HG02840 (cell line): ENCODE results near the gene CLEC1A.
"Not testable (repeated sequence)": the region's sequence is repeated elsewhere in the genome, so short reads cannot be mapped to it uniquely, and the experiment has no call there.

Source experiments
- ATAC-seq: cut with Tn5 transposase; IDR thresholded peaks from one replicate; pipeline ENCODE4 v1.9.1; 2021; ENCODE audit warnings: mild to moderate bottlenecking, moderate library complexity, moderate number of reproducible peaks; ENCODE audit not compliant: unreplicated experiment, low FRiP score

CLEC1A gene

DNA sequence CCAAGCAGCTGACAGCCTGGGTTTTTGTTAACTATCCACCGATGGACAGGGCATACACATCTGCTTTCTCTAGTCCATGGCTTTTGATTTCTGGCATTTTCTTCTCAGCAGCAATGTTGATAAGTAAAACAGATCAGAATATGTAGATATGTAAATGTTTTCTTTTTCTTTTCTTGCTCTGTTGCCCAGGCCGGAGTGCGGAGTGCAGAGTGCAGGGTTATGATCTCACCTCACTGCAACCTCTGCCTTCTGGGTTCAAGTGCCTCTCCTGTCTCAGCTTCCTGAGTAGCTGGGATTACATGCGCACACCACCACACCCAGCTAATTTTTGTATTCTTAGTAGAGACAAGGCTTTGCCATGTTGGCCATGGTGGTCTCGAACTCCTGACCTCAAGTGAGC is 40.4 kb downstream of the CLEC1A start:
- ATAC-seq = no peak

DNA sequence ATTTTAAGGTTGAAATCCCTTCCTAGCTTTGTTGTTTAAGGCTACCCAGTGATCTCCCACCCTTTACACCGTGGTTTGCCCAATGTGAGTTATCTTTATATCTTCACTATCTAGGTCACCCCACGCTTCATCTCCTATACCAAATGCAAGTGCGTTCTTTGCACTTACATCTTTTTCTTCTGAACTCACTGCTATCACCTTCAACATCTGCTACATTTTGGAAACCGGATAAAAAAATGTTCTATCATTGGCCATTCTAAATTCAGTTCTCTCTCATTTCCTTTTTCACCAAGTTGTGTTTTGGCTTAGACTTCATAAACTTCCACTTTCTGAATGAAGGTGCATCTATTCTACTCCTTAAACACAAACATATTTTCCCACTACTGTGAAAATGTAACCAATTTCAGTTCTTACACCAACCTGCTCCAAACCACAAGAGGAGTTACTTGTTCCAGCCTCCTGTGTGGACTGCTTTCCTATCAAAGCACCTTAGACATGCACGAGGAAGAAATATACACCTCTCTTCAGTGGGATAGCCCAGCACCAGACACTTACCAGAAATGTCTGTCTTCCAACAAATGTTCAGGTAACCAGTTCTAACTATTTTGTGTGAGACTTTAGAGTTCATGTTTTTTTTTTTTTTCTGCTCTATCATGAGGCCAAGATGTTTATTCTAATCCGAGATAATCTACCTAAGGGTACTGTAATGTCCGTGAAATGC is 46.4 kb downstream of the CLEC1A start:
- no peak for ATAC-seq

DNA sequence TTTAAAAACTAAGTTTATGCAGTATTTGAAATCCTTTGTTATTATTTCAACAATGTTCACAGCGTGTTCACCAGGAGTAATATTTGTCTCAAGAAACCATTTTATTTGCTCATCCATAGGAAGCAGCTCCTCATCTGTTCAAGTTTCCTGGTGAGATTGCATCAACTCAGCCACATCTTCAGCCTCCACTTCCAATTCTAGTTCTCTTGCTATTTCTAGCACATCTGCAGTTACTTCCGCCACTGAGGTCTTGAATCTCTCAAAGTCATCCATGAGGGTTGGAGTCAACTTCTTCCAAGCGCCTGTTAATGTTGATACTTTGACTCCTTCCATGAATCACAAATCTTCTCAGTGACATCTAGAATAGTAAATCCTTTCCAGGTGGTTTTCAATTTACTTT is 50.3 kb downstream of the CLEC1A start:
- ATAC-seq = no peak

DNA sequence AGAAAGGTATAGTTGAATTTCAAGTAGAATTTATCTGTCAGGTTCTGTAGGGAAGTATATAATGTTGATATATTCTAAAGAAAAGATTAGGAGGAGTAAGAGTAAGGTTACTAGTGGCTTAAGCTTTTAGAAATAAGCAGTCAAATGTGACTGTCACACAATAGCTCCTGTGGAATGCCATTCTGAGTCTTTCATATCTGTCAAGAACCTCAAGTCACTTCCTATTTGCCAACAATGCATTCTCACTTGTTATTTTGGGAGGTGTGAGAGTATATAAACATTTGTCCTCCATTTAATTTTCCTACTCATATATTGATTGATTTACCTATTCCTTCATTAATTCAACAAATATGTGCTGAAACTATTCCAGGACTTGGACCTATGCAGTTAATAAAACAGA is 56.6 kb downstream of the CLEC1A start:
- ATAC-seq = no peak

DNA sequence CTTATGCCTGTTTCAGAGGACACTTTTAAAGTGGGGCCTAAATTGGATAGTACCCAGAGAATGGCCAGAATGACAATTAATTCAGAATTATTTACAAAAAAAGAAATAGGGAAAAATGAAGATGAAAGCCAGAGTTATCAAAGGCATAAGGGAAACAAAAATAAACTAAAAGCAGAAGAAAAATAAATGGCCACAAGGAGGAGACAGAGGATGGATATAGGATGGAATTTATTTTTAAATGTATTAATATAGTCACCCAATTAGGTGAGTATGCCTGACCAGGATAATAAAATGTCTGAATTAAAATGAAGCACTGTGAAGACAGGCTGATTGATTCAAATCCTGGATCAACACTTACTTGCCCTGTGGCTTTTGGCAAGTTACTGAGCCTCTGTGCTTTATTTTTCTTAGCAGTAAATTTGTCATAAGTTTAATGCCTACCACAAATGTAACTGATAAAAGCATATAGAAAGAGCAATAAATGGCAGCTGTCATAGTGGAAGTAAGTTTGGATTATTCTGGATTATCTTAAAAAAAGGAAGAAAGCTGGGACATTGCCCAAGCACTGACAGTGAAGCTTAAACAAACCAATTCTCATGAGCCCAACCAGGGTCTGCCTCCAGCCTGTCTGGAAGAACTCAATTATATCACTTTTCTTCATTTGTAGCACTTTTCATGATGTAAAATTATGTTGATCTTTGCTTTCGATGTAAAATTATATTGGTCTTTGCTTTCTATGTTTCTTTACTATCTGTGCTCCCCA is 64.8 kb downstream of the CLEC1A start:
- no peak for ATAC-seq

DNA sequence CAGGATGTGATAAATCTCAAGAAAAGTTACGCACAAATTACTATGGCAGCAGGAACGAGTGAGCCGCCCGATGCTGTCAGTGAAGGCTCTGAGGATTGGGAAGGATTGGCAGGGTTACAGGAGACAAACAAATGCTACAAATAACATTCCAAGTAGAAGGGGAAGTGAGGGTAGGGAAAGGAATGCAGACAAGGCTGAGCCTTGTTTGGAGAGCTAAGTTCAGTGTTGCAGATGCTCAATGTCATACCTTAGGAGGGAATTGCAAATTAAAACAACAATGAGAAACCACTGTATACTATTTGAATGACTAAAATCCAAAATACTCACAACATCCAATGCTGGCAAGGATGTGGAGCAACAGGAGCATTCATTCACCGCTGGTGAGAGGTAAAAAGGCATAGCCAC is 67.0 kb downstream of the CLEC1A start:
- ATAC-seq = no peak

DNA sequence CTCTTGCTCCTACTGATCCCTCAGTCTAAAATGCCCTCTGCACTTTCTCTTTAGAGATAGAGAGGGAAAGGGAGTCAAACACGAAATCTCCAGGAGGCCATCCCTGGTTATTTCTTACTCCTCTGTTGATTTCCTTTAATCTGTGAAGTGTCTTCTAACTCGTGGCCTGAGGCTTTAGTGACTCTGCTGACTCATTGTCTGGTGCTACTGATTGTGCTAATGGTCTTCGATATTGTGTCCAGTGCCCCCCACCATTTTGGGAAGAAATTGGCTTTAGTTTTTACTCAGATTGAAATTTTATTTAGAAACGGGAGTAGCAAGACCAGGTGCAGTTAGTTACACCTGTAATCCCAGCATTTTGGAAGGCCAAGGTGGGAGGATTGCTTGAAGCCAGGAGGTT is 67.5 kb downstream of the CLEC1A start:
- ATAC-seq = no peak

DNA sequence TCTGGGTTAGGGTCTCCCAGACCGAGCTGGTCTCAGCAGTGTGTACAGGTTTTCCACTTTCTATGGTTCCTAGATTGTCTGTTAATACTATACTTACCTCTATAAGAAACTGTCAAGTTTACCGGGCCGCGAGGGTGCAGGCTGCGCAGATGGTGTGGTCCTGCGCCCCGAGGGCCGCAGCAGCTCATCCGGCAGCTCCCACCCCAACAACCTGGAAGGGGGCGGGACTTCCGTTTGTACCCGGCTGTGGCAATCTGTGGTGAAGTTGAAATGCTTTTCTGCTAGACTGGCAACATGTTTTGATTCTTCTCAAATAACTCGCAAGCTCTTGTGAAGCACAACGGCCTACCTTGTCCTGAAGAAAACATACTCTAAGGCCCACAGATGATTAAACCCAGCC is 68.3 kb downstream of the CLEC1A start, which contains the start of gene CLEC9A:
Gene CLEC9A, plus strand, starts transcription at position 237 of the 400 bp plus-strand sequence. CDS start 22,006 bp downstream, outside the sequence.
- ATAC-seq = no peak

DNA sequence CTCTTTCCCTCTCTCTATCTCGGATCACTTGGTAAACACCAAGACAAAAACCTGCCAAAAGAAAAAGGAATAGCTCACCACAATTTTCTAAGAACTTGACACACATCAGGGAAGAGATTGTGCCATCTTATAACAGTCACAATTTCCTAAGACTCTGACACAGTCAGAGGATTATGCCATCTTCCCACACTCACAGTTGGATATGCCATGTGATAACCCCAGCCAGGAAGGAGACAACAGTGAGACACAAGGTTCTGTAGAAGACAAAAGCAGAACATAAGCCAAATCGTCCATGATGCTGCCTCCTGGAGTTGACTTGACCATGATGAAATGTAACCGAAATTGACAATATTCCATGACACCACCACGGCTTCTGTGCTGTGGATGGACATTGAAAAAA is 71.1 kb downstream of the CLEC1A start:
- ATAC-seq = no peak

DNA sequence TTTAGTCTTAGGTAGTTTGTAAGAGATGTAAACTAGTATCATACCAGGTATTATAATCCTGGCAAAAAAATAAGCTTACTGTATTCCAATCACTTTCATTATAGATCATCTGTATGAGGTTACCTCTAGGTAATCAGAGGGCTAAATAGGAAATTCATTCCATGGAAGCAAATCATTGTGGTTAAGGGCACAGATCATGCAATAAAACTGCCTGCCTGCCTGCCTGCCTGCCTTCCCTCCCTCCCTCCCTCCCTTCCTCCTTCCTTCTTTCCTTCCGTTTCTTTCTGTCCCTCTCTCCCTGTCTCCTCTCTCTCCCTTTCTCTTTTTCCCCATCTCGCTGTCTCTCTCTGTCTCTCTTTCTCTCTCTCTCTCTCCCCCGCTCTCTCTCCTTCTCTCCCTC is 71.5 kb downstream of the CLEC1A start:
- no peak for ATAC-seq

DNA sequence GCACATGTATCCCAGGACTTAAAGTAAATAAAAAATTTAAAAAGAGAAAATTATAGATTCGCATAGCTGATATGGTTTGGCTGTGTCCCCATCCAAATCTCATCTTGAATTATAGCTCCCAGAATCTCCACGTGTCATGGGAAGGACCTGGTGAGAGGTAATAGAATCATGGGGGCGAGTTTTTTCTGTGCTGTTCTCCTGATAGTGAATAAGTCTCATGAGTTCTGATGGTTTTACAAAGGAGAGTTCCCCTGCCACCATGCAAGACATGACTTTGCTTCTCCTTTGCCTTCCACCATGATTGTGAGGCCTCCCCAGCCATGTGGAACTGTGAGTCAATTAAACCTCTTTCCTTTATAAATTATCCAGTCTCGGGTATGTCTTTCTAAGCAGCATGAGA is 72.1 kb downstream of the CLEC1A start:
- not testable (repeated sequence) for ATAC-seq

DNA sequence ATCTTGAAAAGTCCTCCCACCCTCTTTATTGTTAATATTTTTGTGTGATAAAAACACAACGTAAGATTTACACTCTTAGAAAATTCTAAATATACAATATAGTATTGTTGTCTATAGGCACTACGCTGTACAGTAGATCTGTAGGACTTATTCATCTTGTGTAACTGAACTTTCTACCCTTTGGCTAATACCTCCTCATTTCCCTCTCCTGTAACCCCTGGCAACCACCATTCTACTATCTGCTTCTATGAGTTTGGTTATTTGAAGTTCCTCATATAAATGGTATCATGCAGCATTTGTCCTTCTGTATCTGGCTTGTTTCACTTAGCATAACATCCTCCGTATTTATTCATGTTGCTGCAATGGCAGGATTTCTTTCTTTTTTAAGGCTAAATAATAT is 73.5 kb downstream of the CLEC1A start:
- ATAC-seq = no peak

DNA sequence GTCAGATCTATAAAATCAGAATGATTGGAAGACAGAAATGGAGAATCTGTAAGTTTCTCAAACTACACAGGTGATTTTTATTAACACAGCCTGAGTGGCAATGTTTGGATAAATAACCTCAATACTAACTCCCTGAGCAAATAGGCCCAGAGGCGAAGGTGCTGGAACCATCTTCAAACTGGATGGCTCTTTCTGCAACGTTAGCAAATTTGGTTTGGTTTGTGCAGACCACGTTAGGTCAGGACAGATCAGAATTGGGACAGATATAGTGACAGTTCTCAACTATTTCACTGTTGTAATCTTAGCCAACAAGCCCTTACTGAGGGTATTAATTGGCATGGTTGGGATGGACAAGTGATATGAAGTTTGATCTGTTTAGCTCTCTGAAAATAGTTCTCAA is 77.4 kb downstream of the CLEC1A start:
- no peak for ATAC-seq
